A549 (cell line): ENCODE results near the gene ADGRF3.

Source experiments
- CHD2 ChIP-seq: fragments of 150-350 bp; IDR thresholded peaks from 2 replicates; pipeline ENCODE4 v1.6.1; 2014; ENCODE audit warnings: low read length; ENCODE audit not compliant: partially characterized antibody
- RAD21 ChIP-seq, 2 experiments: fragments of >200 bp in 1 of 2; sonication (Bioruptor Twin) in 1 of 2; formaldehyde crosslinking in 1 of 2; IDR thresholded peaks in 1 of 2; conservative IDR thresholded peaks in 1 of 2; 2 replicates in 1 of 2; 3 replicates in 1 of 2; pipeline ENCODE4 v1.6.1; 2012 to 2018; ENCODE audit warnings: inconsistent platforms in 1 of 2
- TF ChIP-seq, protein P1 (sequence below): fragments of >200 bp; sonication (Bioruptor Twin); formaldehyde crosslinking; IDR thresholded peaks from 3 replicates; pipeline ENCODE4 v1.5.1; 2016
- TF ChIP-seq, protein P2 (sequence below): fragments of >200 bp; sonication (Bioruptor Twin); formaldehyde crosslinking; IDR thresholded peaks from 3 replicates; pipeline ENCODE4 v1.6.1; 2016

DNA sequence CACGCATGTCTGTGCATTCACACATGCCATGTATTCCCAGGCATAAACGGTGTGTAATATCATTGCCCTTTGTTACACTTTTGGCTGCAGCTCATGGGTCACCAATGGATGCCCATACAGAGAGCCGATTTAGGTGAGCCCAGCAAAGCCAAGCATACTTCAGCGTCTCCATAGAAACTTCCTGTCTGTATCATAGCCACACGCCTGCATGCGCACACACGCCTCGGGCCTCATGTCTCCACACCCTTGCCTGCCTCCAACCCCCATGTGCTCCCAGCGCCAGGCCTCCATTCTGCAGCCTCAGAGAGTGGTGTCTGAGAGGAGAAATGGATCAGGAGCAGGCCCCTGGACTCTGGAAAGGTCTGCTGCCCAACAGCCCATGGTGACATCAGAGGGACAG lies 34.1 kb downstream of the ADGRF3 start:
- TF ChIP-seq, protein P1, sequence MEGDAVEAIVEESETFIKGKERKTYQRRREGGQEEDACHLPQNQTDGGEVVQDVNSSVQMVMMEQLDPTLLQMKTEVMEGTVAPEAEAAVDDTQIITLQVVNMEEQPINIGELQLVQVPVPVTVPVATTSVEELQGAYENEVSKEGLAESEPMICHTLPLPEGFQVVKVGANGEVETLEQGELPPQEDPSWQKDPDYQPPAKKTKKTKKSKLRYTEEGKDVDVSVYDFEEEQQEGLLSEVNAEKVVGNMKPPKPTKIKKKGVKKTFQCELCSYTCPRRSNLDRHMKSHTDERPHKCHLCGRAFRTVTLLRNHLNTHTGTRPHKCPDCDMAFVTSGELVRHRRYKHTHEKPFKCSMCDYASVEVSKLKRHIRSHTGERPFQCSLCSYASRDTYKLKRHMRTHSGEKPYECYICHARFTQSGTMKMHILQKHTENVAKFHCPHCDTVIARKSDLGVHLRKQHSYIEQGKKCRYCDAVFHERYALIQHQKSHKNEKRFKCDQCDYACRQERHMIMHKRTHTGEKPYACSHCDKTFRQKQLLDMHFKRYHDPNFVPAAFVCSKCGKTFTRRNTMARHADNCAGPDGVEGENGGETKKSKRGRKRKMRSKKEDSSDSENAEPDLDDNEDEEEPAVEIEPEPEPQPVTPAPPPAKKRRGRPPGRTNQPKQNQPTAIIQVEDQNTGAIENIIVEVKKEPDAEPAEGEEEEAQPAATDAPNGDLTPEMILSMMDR, result no peak
- TF ChIP-seq, protein P2, sequence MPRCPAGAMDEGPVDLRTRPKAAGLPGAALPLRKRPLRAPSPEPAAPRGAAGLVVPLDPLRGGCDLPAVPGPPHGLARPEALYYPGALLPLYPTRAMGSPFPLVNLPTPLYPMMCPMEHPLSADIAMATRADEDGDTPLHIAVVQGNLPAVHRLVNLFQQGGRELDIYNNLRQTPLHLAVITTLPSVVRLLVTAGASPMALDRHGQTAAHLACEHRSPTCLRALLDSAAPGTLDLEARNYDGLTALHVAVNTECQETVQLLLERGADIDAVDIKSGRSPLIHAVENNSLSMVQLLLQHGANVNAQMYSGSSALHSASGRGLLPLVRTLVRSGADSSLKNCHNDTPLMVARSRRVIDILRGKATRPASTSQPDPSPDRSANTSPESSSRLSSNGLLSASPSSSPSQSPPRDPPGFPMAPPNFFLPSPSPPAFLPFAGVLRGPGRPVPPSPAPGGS, result no peak
- TF ChIP-seq RAD21 (conservative IDR thresholded peaks at IDR 0.05 in 1 of 2, IDR thresholded peaks at IDR 0.05 in 1 of 2), result no peak
- TF ChIP-seq CHD2, result no peak
